Lower leg skin (tissue), 4 donors: ENCODE data around the gene NELL1. TPM values are rescaled to one million over a fixed set of nuclear protein-coding genes. Genes with fewer than 3 reads are reported as not detected.

Source experiments
- DNase-seq, 2 donors: peaks; one replicate each; pipeline ENCODE4 v3.0.0-alpha.2; 2019; ENCODE audit warnings: low spot score in 2 of 2
- H3K4me3 ChIP-seq: fragments of 200-600 bp; sonication (generic); 2 replicates; pipeline ENCODE4 v1.5.1; 2017; ENCODE audit warnings: mild to moderate bottlenecking, low read depth; ENCODE audit not compliant: poor library complexity, severe bottlenecking
- CTCF ChIP-seq, 3 donors: fragments of 450-650 bp; IDR thresholded peaks; one replicate each; pipeline ENCODE4 v1.5.1; 2016; ENCODE audit warnings: antibody characterized with exemption in 3 of 3, mild to moderate bottlenecking in 3 of 3, moderate library complexity in 2 of 3
- POLR2A ChIP-seq, 2 donors: fragments of 450-650 bp; IDR thresholded peaks; one replicate each; pipeline ENCODE4 v1.6.1; 2016 to 2017; ENCODE audit warnings: antibody characterized with exemption in 2 of 2, mild to moderate bottlenecking in 1 of 2, moderate library complexity in 1 of 2
- WGBS, 2 donors: methylation state at CpG; one replicate each; pipeline ENCODE4 v1.1.5; 2018; 5-methylcytosine and 5-hydroxymethylcytosine counted together
- intact Hi-C: fragments of 100-400 bp; cut with DNase I; formaldehyde crosslinking; loops from one replicate; pipeline ENCODE4 v1.15.0; 2023; ENCODE audit warnings: low total_unique reads
- total RNA-seq, 4 donors: library from RNA; depleted of rRNA; stranded (reverse); fragments of >200 nt; gene quantifications; one replicate each; pipeline ENCODE4 v1.1.0, GENCODE V29; 2016

NELL1 gene
- total RNA-seq, 4 donors from 2014 or later: 0.12 to 0.29 (median 0.14) TPM

- WGBS, 2 donors: 81 to 86% methylated on average over 8 of the region's 8 CpGs
- TF ChIP-seq CTCF (IDR thresholded peaks at IDR 0.05) (no peak), POLR2A (IDR thresholded peaks at IDR 0.05) (no peak)
- no peak overlapping the region for H3K4me3 ChIP-seq
- no peak for DNase-seq
- intact Hi-C loops: no loop called here
Measured at GRCh38 chr11:21364866-21365624, 695.7 kb downstream of the NELL1 start.

DNA sequence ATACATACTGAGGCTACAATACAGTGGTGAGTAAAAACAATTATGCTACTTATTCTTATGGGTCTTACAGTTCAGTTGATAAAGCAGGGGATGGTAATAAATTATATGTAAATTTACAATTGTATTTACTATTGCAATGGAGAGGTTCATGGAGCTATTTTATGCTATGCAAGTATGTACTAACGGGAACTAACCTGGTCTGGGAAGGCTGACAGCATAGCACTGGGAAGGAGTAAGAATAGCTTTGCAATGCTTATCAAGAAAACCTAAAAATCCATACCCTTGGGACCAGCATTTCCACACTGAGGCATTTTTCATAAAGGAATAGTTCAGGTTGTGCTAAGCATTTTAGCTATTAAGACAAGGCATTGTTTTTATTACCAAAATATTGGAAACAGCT is 700.6 kb downstream of the NELL1 start:
- WGBS, 2 donors: 77 to 82% methylated on average over 1 of the region's 1 CpG
- intact Hi-C loops: no loop called here
- no peak overlapping the region for H3K4me3 ChIP-seq
- DNase-seq: no peak
- TF ChIP-seq POLR2A (IDR thresholded peaks at IDR 0.05): no peak
- no peak for TF ChIP-seq CTCF (IDR thresholded peaks at IDR 0.05)

DNA sequence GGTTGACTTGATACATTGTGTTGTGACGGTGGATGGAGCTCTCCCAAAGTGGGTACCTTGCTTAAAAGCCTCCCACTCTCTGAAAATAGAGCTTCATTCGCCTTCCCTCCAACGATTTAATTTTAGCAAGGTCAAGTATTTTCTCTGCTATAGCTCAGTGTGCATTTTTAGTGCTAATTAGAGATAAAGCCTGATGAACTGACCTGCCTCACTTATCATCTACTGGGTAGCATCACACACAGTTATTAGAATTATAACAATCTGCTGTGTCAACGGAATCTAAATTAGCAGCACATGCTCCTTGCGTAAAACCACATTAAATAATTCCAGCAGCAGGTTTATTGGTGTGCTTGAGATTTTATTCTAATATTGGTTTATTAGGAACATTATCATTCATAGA is 701.7 kb downstream of the NELL1 start:
- TF ChIP-seq CTCF (IDR thresholded peaks at IDR 0.05) (no peak), POLR2A (IDR thresholded peaks at IDR 0.05) (no peak)
- H3K4me3 ChIP-seq: no peak overlapping the region
- intact Hi-C loops: no loop called here
- no peak for DNase-seq
- WGBS, 2 donors: 75 to 86% methylated on average over 5 of the region's 5 CpGs

DNA sequence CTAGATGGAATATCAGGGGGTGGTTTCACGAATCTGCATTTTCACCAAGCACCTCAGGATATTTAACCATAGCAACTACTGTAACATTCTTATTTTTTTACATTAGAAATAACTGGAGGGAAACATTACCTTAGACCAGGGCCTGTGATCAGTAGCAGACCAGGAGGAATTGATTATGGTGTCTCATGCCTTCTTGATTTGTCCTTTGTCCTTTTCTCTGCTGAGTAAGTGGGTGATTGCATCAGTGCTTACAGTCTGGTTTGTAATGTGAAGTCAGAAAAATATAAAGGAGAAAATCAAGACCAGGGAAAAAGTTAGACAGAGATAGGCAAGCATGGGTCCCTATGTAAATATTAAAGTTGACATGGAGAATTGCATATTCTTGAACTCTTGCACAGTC is 703.3 kb downstream of the NELL1 start:
- DNase-seq: no peak
- no peak overlapping the region for H3K4me3 ChIP-seq
- intact Hi-C loops: no loop called here
- TF ChIP-seq CTCF (IDR thresholded peaks at IDR 0.05) (no peak), POLR2A (IDR thresholded peaks at IDR 0.05) (no peak)
- 66 to 84% methylated on average over 1 of the region's 1 CpG for WGBS, 2 donors

DNA sequence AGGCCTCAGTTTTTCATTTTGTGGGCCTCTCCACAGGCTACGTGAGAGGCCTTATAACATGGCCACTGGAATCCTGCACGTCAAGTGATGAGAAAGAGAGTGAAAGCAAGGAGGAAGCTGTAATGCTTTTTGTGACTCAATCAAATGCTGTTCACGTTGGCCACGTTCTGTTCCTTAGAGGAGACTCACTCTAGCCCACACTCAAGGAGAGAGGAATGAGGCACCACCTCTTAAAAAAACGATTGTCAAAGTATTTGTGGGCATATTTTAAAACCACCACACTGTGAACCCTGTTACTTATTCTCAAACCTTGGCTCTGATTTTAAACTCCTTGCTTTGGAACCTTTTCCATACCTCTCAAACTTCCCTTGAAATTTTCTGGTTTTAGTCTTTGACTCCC is 705.0 kb downstream of the NELL1 start:
- WGBS, 2 donors: 62% methylated on average over 5 of the region's 5 CpGs
- DNase-seq: no peak
- no peak overlapping the region for H3K4me3 ChIP-seq
- intact Hi-C loops: no loop called here
- TF ChIP-seq CTCF (IDR thresholded peaks at IDR 0.05) (no peak), POLR2A (IDR thresholded peaks at IDR 0.05) (no peak)
